A673 (cell line): ENCODE results near the gene MLN.

ENCODE experiments used
- EZH2 ChIP-seq: fragments of 200-600 bp; sonication (generic); IDR thresholded peaks from 2 replicates; pipeline ENCODE4 v1.6.1; 2017; ENCODE audit warnings: borderline replicate concordance, low read depth, mild to moderate bottlenecking, mixed read lengths, antibody characterized with exemption, low read length; ENCODE audit not compliant: poor library complexity, severe bottlenecking
- TF ChIP-seq, protein P1 (sequence below): fragments of 300-800, 200-600 bp; sonication (generic); conservative IDR thresholded peaks from 2 replicates; pipeline ENCODE4 v1.5.1; 2017; ENCODE audit warnings: low read depth, mild to moderate bottlenecking, antibody characterized with exemption, low read length, moderate library complexity, mixed read lengths

DNA sequence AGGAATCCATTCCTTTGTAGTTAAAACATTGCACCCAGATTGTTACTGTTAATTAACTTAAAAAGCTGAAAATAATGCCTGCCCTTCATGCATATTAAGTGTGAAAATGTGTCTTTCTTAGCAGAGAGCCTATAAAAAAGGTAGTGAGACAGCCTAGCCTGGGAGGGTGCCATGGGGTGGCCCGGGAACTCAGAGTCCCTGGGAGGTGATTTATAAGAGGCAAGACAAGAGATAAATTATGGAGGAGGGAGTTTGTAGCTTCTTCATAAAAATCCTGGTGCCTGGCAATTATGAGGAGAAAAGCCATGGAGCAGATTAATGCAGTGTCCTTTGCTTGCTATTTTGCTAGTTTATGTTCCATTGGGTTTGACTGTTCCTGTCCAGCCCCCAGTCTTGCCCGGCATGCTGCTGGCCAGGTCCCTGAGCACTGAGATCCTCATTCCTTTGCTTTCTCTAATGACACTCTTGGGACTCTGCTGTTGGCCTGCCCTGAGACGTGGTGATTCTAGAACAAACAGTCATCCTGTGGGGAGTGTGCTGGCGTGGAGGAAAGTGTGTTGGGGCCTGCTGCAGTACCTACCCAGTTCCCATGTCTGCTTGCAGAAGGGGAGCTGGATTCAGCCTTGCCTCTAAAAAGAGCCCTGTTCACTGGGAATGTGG lies 4.2 kb downstream of the MLN start:
- TF ChIP-seq, protein P1, sequence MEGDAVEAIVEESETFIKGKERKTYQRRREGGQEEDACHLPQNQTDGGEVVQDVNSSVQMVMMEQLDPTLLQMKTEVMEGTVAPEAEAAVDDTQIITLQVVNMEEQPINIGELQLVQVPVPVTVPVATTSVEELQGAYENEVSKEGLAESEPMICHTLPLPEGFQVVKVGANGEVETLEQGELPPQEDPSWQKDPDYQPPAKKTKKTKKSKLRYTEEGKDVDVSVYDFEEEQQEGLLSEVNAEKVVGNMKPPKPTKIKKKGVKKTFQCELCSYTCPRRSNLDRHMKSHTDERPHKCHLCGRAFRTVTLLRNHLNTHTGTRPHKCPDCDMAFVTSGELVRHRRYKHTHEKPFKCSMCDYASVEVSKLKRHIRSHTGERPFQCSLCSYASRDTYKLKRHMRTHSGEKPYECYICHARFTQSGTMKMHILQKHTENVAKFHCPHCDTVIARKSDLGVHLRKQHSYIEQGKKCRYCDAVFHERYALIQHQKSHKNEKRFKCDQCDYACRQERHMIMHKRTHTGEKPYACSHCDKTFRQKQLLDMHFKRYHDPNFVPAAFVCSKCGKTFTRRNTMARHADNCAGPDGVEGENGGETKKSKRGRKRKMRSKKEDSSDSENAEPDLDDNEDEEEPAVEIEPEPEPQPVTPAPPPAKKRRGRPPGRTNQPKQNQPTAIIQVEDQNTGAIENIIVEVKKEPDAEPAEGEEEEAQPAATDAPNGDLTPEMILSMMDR = no peak
- no peak for TF ChIP-seq EZH2
